Keratinocyte (primary cell): ENCODE measurements around the gene CRNN. TPM values are rescaled to one million over a fixed set of nuclear protein-coding genes. Genes with fewer than 3 reads are reported as not detected.

Experiments
- DNase-seq: peaks from one replicate; pipeline ENCODE4 v3.0.0-alpha.2; 2011; ENCODE audit warnings: low read depth, missing footprints, low spot score
- FAIRE-seq: peaks from 2 replicates; lab custom pipeline; 2011; peaks lifted over from hg19 to GRCh38; lab: Jason Lieb, UNC
- H2AFZ ChIP-seq: 2 replicates; pipeline ENCODE4 v1.6.0; 2012; ENCODE audit warnings: low read length, control low read depth, inconsistent platforms; ENCODE audit not compliant: control insufficient read depth
- H3K27ac ChIP-seq: 2 replicates; pipeline ENCODE4 v1.5.1; 2011; ENCODE audit warnings: low read length; ENCODE audit not compliant: control insufficient read depth, insufficient read depth
- H3K27me3 ChIP-seq: 3 replicates; pipeline ENCODE4 v1.6.0; 2011; ENCODE audit warnings: low read length; ENCODE audit not compliant: control insufficient read depth, insufficient read depth; ENCODE audit errors: extremely low read depth
- H3K36me3 ChIP-seq, 2 experiments: 2 replicates in 1 of 2; 3 replicates in 1 of 2; pipeline ENCODE4 v1.5.1; 2011; ENCODE audit warnings: low read length in 2 of 2, mild to moderate bottlenecking in 1 of 2; ENCODE audit not compliant: control insufficient read depth in 2 of 2, insufficient read depth in 2 of 2; ENCODE audit errors: extremely low read depth in 1 of 2
- H3K4me1 ChIP-seq: 3 replicates; pipeline ENCODE4 v1.5.1; 2011; ENCODE audit warnings: low read length; ENCODE audit not compliant: control insufficient read depth, insufficient read depth; ENCODE audit errors: extremely low read depth
- H3K4me2 ChIP-seq: 3 replicates; pipeline ENCODE4 v1.6.0; 2011; ENCODE audit warnings: low read depth, low read length; ENCODE audit not compliant: control insufficient read depth, insufficient read depth; ENCODE audit errors: extremely low read depth
- H3K4me3 ChIP-seq, 3 experiments: fragments of 200-600 bp in 1 of 3; sonication (generic) in 1 of 3; 2 replicates in 2 of 3; 3 replicates in 1 of 3; pipeline ENCODE4 v1.5.1; 2011 to 2016; ENCODE audit warnings: low read length in 3 of 3, mild to moderate bottlenecking in 3 of 3, control low read depth in 2 of 3, inconsistent platforms in 1 of 3, low read depth in 1 of 3, mixed read lengths in 1 of 3, mixed run types in 1 of 3, moderate library complexity in 1 of 3; ENCODE audit not compliant: control insufficient read depth in 2 of 3, insufficient read depth in 2 of 3; ENCODE audit errors: extremely low read depth in 1 of 3
- H3K79me2 ChIP-seq: 2 replicates; pipeline ENCODE4 v1.6.0; 2012; ENCODE audit warnings: low read length; ENCODE audit not compliant: control insufficient read depth, insufficient read depth
- H3K9ac ChIP-seq: 3 replicates; pipeline ENCODE4 v1.6.0; 2011; ENCODE audit warnings: low read length; ENCODE audit not compliant: control insufficient read depth, insufficient read depth; ENCODE audit errors: extremely low read depth
- H3K9me1 ChIP-seq: 3 replicates; pipeline ENCODE4 v1.6.0; 2011; ENCODE audit warnings: low read length; ENCODE audit not compliant: control insufficient read depth, insufficient read depth; ENCODE audit errors: extremely low read depth
- H3K9me3 ChIP-seq: 2 replicates; pipeline ENCODE4 v1.5.1; 2012; ENCODE audit warnings: low read depth, low read length; ENCODE audit not compliant: control insufficient read depth
- H4K20me1 ChIP-seq: 3 replicates; pipeline ENCODE4 v1.6.0; 2011; ENCODE audit warnings: low read length; ENCODE audit not compliant: control insufficient read depth, insufficient read depth; ENCODE audit errors: extremely low read depth
- EZH2 ChIP-seq: IDR thresholded peaks from one replicate; pipeline ENCODE4 v1.6.1; 2012; ENCODE audit warnings: inconsistent platforms, mild to moderate bottlenecking, low read length, moderate library complexity
- dilution Hi-C: fragments of 300-500 bp; cut with MboI; formaldehyde crosslinking; loops from one replicate; pipeline ENCODE4 v1.7.0; 2020; ENCODE audit warnings: low sequenced_read_pairs; ENCODE audit not compliant: extremely low pct_ligation_motif_present
- polyA plus RNA-seq, 5 experiments: library from polyadenylated mRNA; depleted of rRNA in 3 of 5; stranded (reverse) in 3 of 5; stranded (forward) in 1 of 5; unstranded in 1 of 5; fragments of >200 nt; gene quantifications; 1 replicate in 1 of 5; 2 replicates in 3 of 5; 3 replicates in 1 of 5; pipeline versions ENCODE4 v1.2.1 to v1.2.3, GENCODE V29; 2011 to 2012; ENCODE audit warnings: missing spikeins in 2 of 5, low read depth in 1 of 5, low replicate concordance in 1 of 5
- TF ChIP-seq, protein P1 (sequence below), 3 experiments: IDR thresholded peaks in 1 of 3; conservative IDR thresholded peaks in 1 of 3; optimal IDR thresholded peaks in 1 of 3; 2 replicates in 2 of 3; 3 replicates in 1 of 3; pipeline versions ENCODE3 to v1.5.1; 2011; ENCODE audit warnings: low read length in 3 of 3, mild to moderate bottlenecking in 3 of 3, moderate library complexity in 2 of 3, control low read depth in 1 of 3, inconsistent platforms in 1 of 3; ENCODE audit not compliant: insufficient read depth in 2 of 3; ENCODE audit errors: extremely low read depth in 1 of 3

Gene CRNN
- polyA plus RNA-seq, 1 donor (not counting 4 experiments of a cell fraction or from before 2014, with no cell fraction given): 0.05 TPM

DNA sequence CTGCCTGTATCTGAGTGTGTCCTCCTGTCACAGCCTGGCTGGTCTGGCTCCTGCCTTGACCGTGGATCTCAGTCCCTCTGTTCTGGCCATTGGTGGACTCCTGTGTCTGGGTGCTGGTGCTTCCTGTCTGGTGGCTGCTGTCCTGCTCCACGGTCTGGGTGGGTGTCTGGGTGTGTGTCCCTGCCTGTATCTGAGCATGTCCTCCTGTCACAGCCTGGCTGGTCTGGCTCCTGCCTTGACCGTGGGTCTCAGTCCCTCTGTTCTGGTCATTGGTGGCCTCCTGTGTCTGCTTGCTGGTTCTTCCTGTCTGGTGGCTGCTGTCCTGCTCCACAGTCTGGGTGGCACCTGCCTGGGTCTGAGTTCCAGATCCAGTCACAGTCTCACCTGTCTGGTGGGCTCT lies 4.0 kb downstream of the CRNN start:
- FAIRE-seq (no peak), DNase-seq (no peak)
- Histone ChIP-seq H2AFZ (no peak overlapping the region), H3K4me1 (no peaks in the 10 kb centered on the region), H3K4me3 (no peak overlapping the region), H3K27me3 (no peaks in the 10 kb centered on the region), H3K9me3 (no peaks in the 10 kb centered on the region), H3K36me3 (no peaks in the 10 kb centered on the region), H4K20me1 (no peaks in the 10 kb centered on the region), H3K9me1 (no peaks in the 10 kb centered on the region), H3K4me2 (no peak overlapping the region), H3K27ac (no peak overlapping the region), H3K9ac (no peak overlapping the region), H3K79me2 (no peaks in the 10 kb centered on the region)
- dilution Hi-C loops: no loop called here
- TF ChIP-seq, protein P1, sequence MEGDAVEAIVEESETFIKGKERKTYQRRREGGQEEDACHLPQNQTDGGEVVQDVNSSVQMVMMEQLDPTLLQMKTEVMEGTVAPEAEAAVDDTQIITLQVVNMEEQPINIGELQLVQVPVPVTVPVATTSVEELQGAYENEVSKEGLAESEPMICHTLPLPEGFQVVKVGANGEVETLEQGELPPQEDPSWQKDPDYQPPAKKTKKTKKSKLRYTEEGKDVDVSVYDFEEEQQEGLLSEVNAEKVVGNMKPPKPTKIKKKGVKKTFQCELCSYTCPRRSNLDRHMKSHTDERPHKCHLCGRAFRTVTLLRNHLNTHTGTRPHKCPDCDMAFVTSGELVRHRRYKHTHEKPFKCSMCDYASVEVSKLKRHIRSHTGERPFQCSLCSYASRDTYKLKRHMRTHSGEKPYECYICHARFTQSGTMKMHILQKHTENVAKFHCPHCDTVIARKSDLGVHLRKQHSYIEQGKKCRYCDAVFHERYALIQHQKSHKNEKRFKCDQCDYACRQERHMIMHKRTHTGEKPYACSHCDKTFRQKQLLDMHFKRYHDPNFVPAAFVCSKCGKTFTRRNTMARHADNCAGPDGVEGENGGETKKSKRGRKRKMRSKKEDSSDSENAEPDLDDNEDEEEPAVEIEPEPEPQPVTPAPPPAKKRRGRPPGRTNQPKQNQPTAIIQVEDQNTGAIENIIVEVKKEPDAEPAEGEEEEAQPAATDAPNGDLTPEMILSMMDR (optimal IDR thresholded peaks at IDR 0.05 in 1 of 3, IDR thresholded peaks at IDR 0.05 in 1 of 3, conservative IDR thresholded peaks at IDR 0.05 in 1 of 3; ENCODE audit: extremely low read depth in 1 of 3, insufficient read depth in 2 of 3, low read length in 3 of 3): no peak
- TF ChIP-seq EZH2: no peak

DNA sequence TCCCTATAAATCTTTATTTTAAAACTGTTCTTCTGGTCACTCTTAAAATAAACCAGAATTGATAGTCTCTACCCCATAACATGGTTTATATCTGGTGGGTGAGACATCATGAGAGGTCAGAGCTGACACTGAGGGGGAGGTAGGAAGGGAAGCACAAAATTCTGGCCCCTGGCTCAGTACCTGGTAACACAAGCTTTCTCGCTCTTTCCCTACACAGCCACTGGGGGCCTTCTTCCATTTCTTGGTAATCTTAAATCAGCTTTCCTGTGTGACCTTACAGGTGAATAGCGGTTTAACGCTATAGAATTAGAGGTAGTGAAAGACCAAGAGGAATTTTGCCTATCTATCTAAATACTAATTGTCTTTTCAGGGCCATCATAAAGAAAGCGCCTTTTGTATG lies 5.4 kb downstream of the CRNN start:
- TF ChIP-seq, protein P1 (optimal IDR thresholded peaks at IDR 0.05 in 1 of 3, IDR thresholded peaks at IDR 0.05 in 1 of 3, conservative IDR thresholded peaks at IDR 0.05 in 1 of 3; ENCODE audit: extremely low read depth in 1 of 3, insufficient read depth in 2 of 3, low read length in 3 of 3): no peak
- no peak for TF ChIP-seq EZH2
- Histone ChIP-seq H4K20me1 (no peaks in the 10 kb centered on the region), H2AFZ (no peak overlapping the region), H3K4me1 (no peaks in the 10 kb centered on the region), H3K4me2 (no peak overlapping the region), H3K36me3 (no peaks in the 10 kb centered on the region), H3K27me3 (peaks cover 6% of the 10 kb centered on the region), H3K27ac (no peak overlapping the region), H3K9ac (no peak overlapping the region), H3K9me3 (no peaks in the 10 kb centered on the region), H3K4me3 (no peak overlapping the region), H3K79me2 (no peaks in the 10 kb centered on the region), H3K9me1 (no peaks in the 10 kb centered on the region)
- DNase-seq (no peak), FAIRE-seq (no peak)
- dilution Hi-C loops: no loop called here
